ENCODE measurements around the gene HERC6. TPM values are rescaled to one million over a fixed set of nuclear protein-coding genes. Genes with fewer than 3 reads are reported as not detected.

The HERC6 gene
- total RNA-seq, 6 donors from 2014 or later, result 6.7 to 27.2 (median 13.1) TPM

GRCh38 chr4:88419874-88420273, 41.2 kb downstream of the HERC6 start:
- Histone ChIP-seq H3K4me1 (no peaks in the 10 kb centered on the region), H3K27ac (no peak overlapping the region), H3K4me3 (no peak overlapping the region), H3K27me3 (no peaks in the 10 kb centered on the region), H3K9me3 (no peaks in the 10 kb centered on the region), H3K36me3 (peaks cover 0 to 17% (median 1%) of the 10 kb centered on the region in 4 donors)
- no peak for TF ChIP-seq CTCF (IDR thresholded peaks at IDR 0.05)
- TF ChIP-seq POLR2A (IDR thresholded peaks at IDR 0.05), result no peak
- TF ChIP-seq POLR2AphosphoS5 (IDR thresholded peaks at IDR 0.05), result no peak
- no peak for TF ChIP-seq EP300 (IDR thresholded peaks at IDR 0.05)
- ATAC-seq (ENCODE audit: low FRiP score in 2 of 2), result no peak
- 81 to 83% methylated on average over 5 of the region's 5 CpGs for WGBS, 2 donors
- DNase-seq, result no peak

DNA sequence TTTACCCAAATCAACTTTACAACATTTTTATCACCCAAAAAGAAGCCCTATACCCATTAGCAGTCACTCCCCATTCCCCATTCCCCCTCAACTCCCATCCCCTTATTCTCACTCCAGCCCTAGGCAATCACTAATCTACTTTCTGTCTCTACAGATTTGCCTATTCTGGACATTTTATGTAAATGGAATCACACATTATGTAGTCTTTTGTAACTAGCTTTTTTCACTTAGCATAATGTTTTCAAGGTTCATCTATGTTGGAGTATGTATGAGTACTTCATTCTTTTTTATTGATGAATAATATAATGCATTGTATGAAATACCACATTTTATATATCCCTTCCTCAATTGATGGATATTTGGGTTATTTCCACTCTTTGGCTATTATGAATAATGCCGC, 42.2 kb downstream of the HERC6 start:
- H3K4me3 ChIP-seq, result no peak overlapping the region
- no peaks in the 10 kb centered on the region for H3K27me3 ChIP-seq
- TF ChIP-seq POLR2AphosphoS5 (IDR thresholded peaks at IDR 0.05) (no peak), POLR2A (IDR thresholded peaks at IDR 0.05) (no peak), CTCF (IDR thresholded peaks at IDR 0.05) (no peak), EP300 (IDR thresholded peaks at IDR 0.05) (no peak)
- no peaks in the 10 kb centered on the region for H3K4me1 ChIP-seq
- H3K9me3 ChIP-seq, result no peaks in the 10 kb centered on the region
- DNase-seq (no peak), ATAC-seq (ENCODE audit: low FRiP score in 2 of 2) (no peak)
- 97 to 100% methylated on average over 1 of the region's 1 CpG for WGBS, 2 donors
- H3K36me3 ChIP-seq, result peaks cover 0 to 9% (median 0%) of the 10 kb centered on the region in 4 donors
- H3K27ac ChIP-seq, result no peak overlapping the region

DNA sequence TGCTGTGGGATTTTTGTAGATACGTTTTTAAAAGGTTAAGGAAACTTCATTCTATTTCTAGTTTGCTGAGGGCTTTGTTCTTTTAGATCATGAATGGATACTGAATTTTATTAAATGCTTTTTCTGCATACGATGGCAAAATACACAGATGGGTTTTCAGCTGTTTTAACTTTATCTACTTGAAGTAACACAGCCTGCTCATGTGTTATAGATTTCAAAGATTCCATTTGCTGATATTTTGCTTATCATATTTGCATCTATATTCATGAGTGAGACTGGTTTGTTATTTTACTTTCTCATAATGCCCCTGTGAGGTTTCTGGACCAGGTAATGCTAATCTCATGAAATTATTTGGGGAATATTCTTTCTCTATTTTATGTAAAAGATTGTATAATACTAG, 43.8 kb downstream of the HERC6 start:
- Histone ChIP-seq H3K4me3 (no peak overlapping the region), H3K36me3 (peaks cover 0 to 12% (median 0%) of the 10 kb centered on the region in 4 donors), H3K27me3 (no peaks in the 10 kb centered on the region), H3K9me3 (no peaks in the 10 kb centered on the region), H3K27ac (no peak overlapping the region), H3K4me1 (no peaks in the 10 kb centered on the region)
- WGBS, 2 donors, result 94% methylated on average over 2 of the region's 2 CpGs
- TF ChIP-seq EP300 (IDR thresholded peaks at IDR 0.05) (no peak), POLR2AphosphoS5 (IDR thresholded peaks at IDR 0.05) (no peak), POLR2A (IDR thresholded peaks at IDR 0.05) (no peak), CTCF (IDR thresholded peaks at IDR 0.05) (no peak)
- DNase-seq (no peak), ATAC-seq (ENCODE audit: low FRiP score in 2 of 2) (no peak)

GRCh38 chr4:88429401-88429800, 50.7 kb downstream of the HERC6 start:
- WGBS, 2 donors, result 68 to 70% methylated on average over 1 of the region's 1 CpG
- no peak for DNase-seq

More at GRCh38 chr4:88429401-88429800, 50.7 kb downstream of the HERC6 start:
- H3K27me3 ChIP-seq, result no peaks in the 10 kb centered on the region
- no peak for ATAC-seq (ENCODE audit: low FRiP score in 2 of 2)
- peaks cover 0 to 10% (median 0%) of the 10 kb centered on the region in 4 donors for H3K9me3 ChIP-seq
- no peak overlapping the region for H3K4me3 ChIP-seq
- peaks cover 0 to 44% (median 8%) of the 10 kb centered on the region in 4 donors for H3K36me3 ChIP-seq
- H3K27ac ChIP-seq, result no peak overlapping the region
- no peak for TF ChIP-seq EP300 (IDR thresholded peaks at IDR 0.05)
- TF ChIP-seq CTCF (IDR thresholded peaks at IDR 0.05), result no peak
- TF ChIP-seq POLR2A (IDR thresholded peaks at IDR 0.05), result no peak
- no peak for TF ChIP-seq POLR2AphosphoS5 (IDR thresholded peaks at IDR 0.05)
- H3K4me1 ChIP-seq, result no peaks in the 10 kb centered on the region

All from upper lobe of left lung (tissue), 6 donors.